HEK293T (cell line): ENCODE data around the gene OTUB2.

Source experiments
- ARNT ChIP-seq: fragments of 450-650 bp; IDR thresholded peaks from 2 replicates; pipeline ENCODE4 v1.6.1; 2017; ENCODE audit warnings: mild to moderate bottlenecking
- FOXA1 ChIP-seq: fragments of 450-650 bp; IDR thresholded peaks from 2 replicates; pipeline ENCODE4 v1.6.1; 2016; ENCODE audit warnings: mild to moderate bottlenecking
- HDGF ChIP-seq: fragments of 450-650 bp; IDR thresholded peaks from 2 replicates; pipeline ENCODE4 v1.6.1; 2017; ENCODE audit warnings: antibody characterized with exemption, borderline replicate concordance
- NFRKB ChIP-seq: fragments of 450-650 bp; IDR thresholded peaks from 2 replicates; pipeline ENCODE4 v1.6.1; 2016; ENCODE audit warnings: mild to moderate bottlenecking, moderate library complexity
- SUZ12 ChIP-seq: fragments of 450-650 bp; IDR thresholded peaks from 2 replicates; pipeline ENCODE4 v1.6.1; 2016; ENCODE audit warnings: mild to moderate bottlenecking

GRCh38 chr14:93981316-93982229 lies 44.6 kb upstream of the OTUB2 start:
- TF ChIP-seq SUZ12 (no peak), HDGF (no peak), FOXA1 (no peak), ARNT (no peak), NFRKB (no peak)
